ENCODE data around the gene MYPOP. TPM values are rescaled to one million over a fixed set of nuclear protein-coding genes. Genes with fewer than 3 reads are reported as not detected.

The MYPOP gene
- total RNA-seq, 1 experiment from 2014 or later: 10.8 TPM

- no peak for TF ChIP-seq ZBTB33 (IDR thresholded peaks at IDR 0.05; ENCODE audit: extremely low read depth, insufficient replicate concordance, low read length)
- TF ChIP-seq RAD21 (IDR thresholded peaks at IDR 0.05; ENCODE audit: low read depth): no peak
- TF ChIP-seq TCF7L2 (IDR thresholded peaks at IDR 0.05; ENCODE audit: borderline replicate concordance, extremely low read depth, insufficient read depth, insufficient read length): no peak
- no peak for TF ChIP-seq YY1 (IDR thresholded peaks at IDR 0.05; ENCODE audit: extremely low read depth, insufficient replicate concordance, low read depth, low read length)
- no peak for TF ChIP-seq ATF3 (IDR thresholded peaks at IDR 0.05)
- no peak for TF ChIP-seq CBX3 (IDR thresholded peaks at IDR 0.05; ENCODE audit: low read depth)
- no TSS peak for BruUV-seq (replicated peaks)
- Histone ChIP-seq H3K27me3 (ENCODE audit: insufficient read depth, low read length) (no peaks in the 10 kb centered on the region), H3K79me2 (ENCODE audit: insufficient read depth, low read length) (no peaks in the 10 kb centered on the region), H3K36me3 (ENCODE audit: control insufficient read depth in 1 of 2, insufficient read depth in 2 of 2, low read length in 2 of 2) (no peaks in the 10 kb centered on the region), H3K9me2 (ENCODE audit: insufficient read depth) (no peaks in the 10 kb centered on the region), H4K20me1 (ENCODE audit: insufficient read depth) (no peaks in the 10 kb centered on the region), H3K4me1 (ENCODE audit: control insufficient read depth in 1 of 2, insufficient read depth in 2 of 2, low read length in 2 of 2) (peaks cover 4 to 12% of the 10 kb centered on the region in 2 experiments; a peak in 3 of 4 replicates), H3K4me3 (replicated peaks in 1 of 2; ENCODE audit: low read depth in 1 of 2, low read length in 2 of 2) (no peak overlapping the region), H3K4me2 (ENCODE audit: low read length) (no peak overlapping the region), H3K9ac (ENCODE audit: low read length) (no peak overlapping the region), H3K9me3 (ENCODE audit: control insufficient read depth in 1 of 2, insufficient read depth in 1 of 2, low read depth in 1 of 2, low read length in 2 of 2) (no peaks in the 10 kb centered on the region), H3K27ac (ENCODE audit: low read depth, low read length) (no peak overlapping the region), H2AFZ (ENCODE audit: low read depth, low read length, poor library complexity, severe bottlenecking) (no peak overlapping the region)
- DNase-seq (ENCODE audit: low read depth, low spot score): no peak
- ATAC-seq: no peak
- ChIA-PET POLR2A (interaction anchor here (0.7 to 1.3 kb wide), 2 partner anchors 10 to 243 kb away, joined by 3 read pairs; no protein-coding TSS in a partner anchor), CTCF (no interaction called here), RAD21 (ENCODE audit: low non-redundant PET in 1 of 2, low total read pairs in 2 of 2, uncharacterized antibody in 2 of 2, unreplicated experiment in 2 of 2) (no interaction called here)
- intact Hi-C loops (cut with micrococcal nuclease): no loop called here
Measured at GRCh38 chr19:45917421-45918091, 15.1 kb upstream of the MYPOP start.
